Measurements from ENCODE around the gene EFHC1.

EFHC1 gene

GRCh38 chr6:52493669-52494068, 73.5 kb downstream of the EFHC1 start:
- no peak for DNase-seq
- in situ Hi-C loops (cut with HindIII; ENCODE audit: low pct_ligation_motif_present, low pct_unique_long_range_greater_than_20kb, low sequenced_read_pairs): no loop called here

GRCh38 chr6:52494298-52495072, 74.3 kb downstream of the EFHC1 start:
- in situ Hi-C loops (cut with HindIII; ENCODE audit: low pct_ligation_motif_present, low pct_unique_long_range_greater_than_20kb, low sequenced_read_pairs): no loop called here

DNA sequence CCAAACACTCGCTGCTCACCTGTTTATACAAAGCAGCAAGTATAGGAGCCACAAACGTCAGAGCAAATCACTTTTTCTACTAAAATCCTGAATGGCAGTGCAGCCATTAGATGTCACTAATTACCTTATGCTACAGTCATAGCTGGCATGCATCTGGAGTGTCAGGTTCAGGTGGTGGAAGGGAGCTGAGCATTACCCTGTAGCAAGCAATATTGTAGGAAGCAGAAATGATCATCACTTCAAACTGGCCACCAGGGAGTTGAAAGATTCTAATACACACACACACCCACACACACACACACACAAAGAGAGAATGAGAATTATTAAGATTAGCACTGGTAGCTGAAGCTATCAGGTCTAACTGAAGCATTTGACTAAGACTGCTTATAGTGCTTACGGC, 75.8 kb downstream of the EFHC1 start:
- in situ Hi-C loops (cut with HindIII; ENCODE audit: low pct_ligation_motif_present, low pct_unique_long_range_greater_than_20kb, low sequenced_read_pairs): no loop called here
- no peak for DNase-seq

More at GRCh38 chr6:52494298-52495072, 74.3 kb downstream of the EFHC1 start:
- DNase-seq: no peak

GRCh38 chr6:52496631-52497030, 76.5 kb downstream of the EFHC1 start:
- in situ Hi-C loops (cut with HindIII; ENCODE audit: low pct_ligation_motif_present, low pct_unique_long_range_greater_than_20kb, low sequenced_read_pairs): no loop called here
- DNase-seq: no peak

- in situ Hi-C loops (cut with HindIII; ENCODE audit: low pct_ligation_motif_present, low pct_unique_long_range_greater_than_20kb, low sequenced_read_pairs): no loop called here
- no peak for DNase-seq
Observed at GRCh38 chr6:52497652-52498408, 77.7 kb downstream of the EFHC1 start.

DNA sequence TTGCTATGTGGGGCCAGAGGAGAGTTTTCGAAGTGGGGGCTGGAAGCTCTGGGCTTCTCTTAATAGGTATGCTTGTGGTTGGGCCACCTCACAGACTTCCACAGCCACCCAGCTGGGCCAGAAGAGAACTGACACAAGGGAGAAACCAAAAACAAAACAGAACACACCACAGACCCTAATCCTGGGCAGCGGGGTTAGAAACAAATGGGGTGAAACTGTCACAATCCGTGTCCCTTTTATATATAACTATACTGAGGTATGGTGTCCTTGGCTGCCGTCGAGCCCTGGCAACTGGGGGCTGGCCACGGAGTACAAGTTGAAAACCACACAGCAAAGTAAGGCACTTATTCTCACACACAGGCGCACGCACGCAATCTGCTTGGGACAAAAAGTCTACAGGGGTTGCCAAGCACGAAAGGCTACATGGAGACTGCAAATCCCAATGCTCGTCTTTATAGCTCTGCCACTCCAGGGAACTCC, 78.4 kb downstream of the EFHC1 start:
- in situ Hi-C loops (cut with HindIII; ENCODE audit: low pct_ligation_motif_present, low pct_unique_long_range_greater_than_20kb, low sequenced_read_pairs): no loop called here
- DNase-seq: no peak

- in situ Hi-C loops (cut with HindIII; ENCODE audit: low pct_ligation_motif_present, low pct_unique_long_range_greater_than_20kb, low sequenced_read_pairs): no loop called here
Observed at GRCh38 chr6:52499026-52499425, 78.9 kb downstream of the EFHC1 start.

DNA sequence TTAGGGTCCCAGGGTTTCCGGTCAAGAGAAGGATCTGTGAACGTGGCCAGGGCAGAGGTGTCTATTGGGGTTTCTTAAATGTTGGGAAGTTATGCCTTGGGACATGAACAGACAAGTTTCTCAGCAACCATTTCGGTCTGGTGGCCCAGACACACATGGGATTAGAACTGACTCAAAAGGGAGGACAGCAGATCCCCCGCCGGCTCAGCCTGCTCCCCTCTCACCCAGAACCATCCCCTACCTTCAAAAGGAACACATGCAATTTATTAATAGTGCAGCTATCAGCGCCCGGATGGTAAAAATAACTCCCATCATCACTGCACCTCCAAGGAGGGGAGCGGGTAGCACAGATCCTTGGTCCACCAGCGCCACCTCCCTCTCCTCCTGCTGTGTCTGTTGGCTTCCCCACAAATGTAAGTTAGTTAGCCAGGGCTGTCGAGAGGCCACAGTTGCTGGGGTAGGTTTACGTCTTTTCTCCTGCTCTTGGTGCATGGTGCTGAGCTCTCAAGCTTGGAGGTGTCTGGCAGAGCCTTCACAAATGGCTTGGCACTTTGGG, 79.6 kb downstream of the EFHC1 start:
- DNase-seq: no peak
- in situ Hi-C loops (cut with HindIII; ENCODE audit: low pct_ligation_motif_present, low pct_unique_long_range_greater_than_20kb, low sequenced_read_pairs): no loop called here

More at GRCh38 chr6:52499026-52499425, 78.9 kb downstream of the EFHC1 start:
- DNase-seq: no peak

DNA sequence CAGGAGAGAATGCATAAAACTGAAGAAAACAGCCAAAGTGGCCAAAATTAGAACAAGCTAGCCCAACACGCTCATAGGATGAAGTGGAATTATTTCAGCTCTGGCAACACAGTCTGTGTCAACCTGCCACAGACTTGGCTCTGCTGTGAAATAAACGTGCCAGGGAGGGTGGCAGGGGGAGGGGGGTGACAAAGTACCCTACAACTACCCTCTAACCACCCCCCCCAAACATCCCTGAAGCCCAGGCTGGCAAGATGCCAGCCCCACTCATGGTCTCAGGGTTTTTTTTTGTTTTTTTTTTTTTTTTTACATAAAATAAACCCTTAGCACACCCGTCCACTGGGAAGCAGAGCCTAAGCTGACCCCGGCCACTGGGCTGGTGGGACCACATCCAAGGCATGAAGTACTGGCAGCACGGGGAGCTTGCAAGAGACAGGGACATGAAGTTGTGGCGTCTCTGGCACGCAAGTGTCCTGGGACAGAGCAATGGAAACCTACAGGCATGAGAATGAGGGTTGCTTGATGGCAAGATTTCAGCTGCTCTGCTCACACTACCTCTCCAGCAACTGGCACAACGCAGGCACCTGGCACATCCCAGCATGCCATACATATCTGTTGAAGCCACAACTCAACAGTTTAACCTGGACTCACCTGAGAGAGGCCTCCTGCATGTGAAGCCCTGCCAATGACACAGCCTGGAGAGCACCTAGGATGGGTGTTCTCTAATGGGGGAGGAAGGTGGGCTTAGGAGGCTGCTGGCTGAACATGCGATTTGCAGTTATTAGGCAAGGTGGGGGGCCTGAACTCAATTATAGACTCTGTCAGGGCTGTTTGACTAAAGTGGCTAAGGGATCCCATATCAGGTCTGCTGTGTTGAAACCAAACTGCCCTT, 80.3 kb downstream of the EFHC1 start:
- DNase-seq: no peak

GRCh38 chr6:52502306-52503029, 82.3 kb downstream of the EFHC1 start:
- no peak for DNase-seq
- in situ Hi-C loops (cut with HindIII; ENCODE audit: low pct_ligation_motif_present, low pct_unique_long_range_greater_than_20kb, low sequenced_read_pairs): no loop called here

More for the DNA sequence above, 80.3 kb downstream of the EFHC1 start:
- in situ Hi-C loops (cut with HindIII; ENCODE audit: low pct_ligation_motif_present, low pct_unique_long_range_greater_than_20kb, low sequenced_read_pairs): no loop called here

- in situ Hi-C loops (cut with HindIII; ENCODE audit: low pct_ligation_motif_present, low pct_unique_long_range_greater_than_20kb, low sequenced_read_pairs): no loop called here
- peak; percentile 50 for DNase-seq
Observed at GRCh38 chr6:52503323-52503747, 83.2 kb downstream of the EFHC1 start.

- in situ Hi-C loops (cut with HindIII; ENCODE audit: low pct_ligation_motif_present, low pct_unique_long_range_greater_than_20kb, low sequenced_read_pairs): no loop called here
- DNase-seq: peak; percentile 90
Observed at GRCh38 chr6:52503851-52504781, 84.0 kb downstream of the EFHC1 start.

GRCh38 chr6:52504782-52505136, 84.6 kb downstream of the EFHC1 start:
- in situ Hi-C loops (cut with HindIII; ENCODE audit: low pct_ligation_motif_present, low pct_unique_long_range_greater_than_20kb, low sequenced_read_pairs): no loop called here

DNA sequence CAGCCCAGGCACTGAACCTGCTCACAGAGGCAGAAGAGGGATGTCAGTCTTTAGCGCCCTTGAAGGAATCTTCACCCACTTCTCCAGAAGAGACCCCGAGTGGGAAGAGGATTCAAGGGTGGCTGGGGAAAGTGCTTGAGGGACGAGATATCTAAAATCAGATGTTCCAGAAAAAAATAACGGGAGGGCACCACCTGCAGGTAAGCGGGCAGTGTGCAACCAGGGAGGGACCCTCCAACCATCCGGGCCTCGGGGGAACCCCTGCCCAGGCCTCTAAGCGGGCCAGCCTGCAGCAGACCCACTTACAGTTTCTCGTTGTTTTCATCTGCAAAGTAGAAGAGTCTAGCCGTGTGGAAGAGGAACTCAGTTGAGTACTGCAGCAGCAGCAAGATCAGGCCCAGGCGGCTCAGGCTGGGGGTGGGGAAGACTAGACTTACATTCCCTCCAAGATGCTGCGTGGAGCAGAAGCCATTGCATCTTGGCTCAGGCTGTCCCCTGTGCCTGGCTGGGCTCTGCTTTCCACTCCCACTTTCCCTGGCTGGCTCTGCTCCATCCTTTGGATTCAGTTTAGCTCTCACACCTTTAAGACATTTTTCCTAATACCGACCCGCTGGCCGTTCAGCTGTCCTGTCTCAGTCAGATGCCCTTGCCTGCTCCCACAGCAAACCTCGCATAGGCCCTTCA, 85.7 kb downstream of the EFHC1 start:
- in situ Hi-C loops (cut with HindIII; ENCODE audit: low pct_ligation_motif_present, low pct_unique_long_range_greater_than_20kb, low sequenced_read_pairs): no loop called here

More at GRCh38 chr6:52504782-52505136, 84.6 kb downstream of the EFHC1 start:
- DNase-seq: no peak

DNA sequence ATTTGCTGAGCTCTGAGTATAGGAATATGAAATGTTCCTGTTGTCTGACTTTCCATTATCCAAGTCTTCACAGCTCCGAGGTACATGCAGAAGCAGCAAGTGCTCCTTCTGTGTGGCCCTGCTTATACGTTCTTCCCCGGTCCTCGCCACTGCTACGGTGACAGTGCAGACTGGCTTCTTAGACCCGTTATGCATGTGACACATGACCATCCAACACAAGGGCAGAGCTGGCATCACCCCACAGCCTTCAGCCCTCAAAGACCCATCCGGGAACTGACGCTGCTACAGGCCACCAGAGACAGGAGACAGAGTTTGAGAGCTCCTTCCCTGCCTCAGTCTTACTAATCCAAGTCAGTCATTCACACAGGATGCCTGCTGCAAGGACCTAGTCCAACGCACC, 86.3 kb downstream of the EFHC1 start:
- no peak for DNase-seq
- in situ Hi-C loops (cut with HindIII; ENCODE audit: low pct_ligation_motif_present, low pct_unique_long_range_greater_than_20kb, low sequenced_read_pairs): no loop called here

More for the DNA sequence above, 85.7 kb downstream of the EFHC1 start:
- DNase-seq: no peak

GRCh38 chr6:52507557-52508260, 87.6 kb downstream of the EFHC1 start:
- DNase-seq: no peak
- in situ Hi-C loops (cut with HindIII; ENCODE audit: low pct_ligation_motif_present, low pct_unique_long_range_greater_than_20kb, low sequenced_read_pairs): no loop called here
